GM23338 (cell line): ENCODE measurements around the gene KCTD1.

Source experiments
- EZH2 ChIP-seq: fragments of 200-600 bp; sonication (generic); IDR thresholded peaks from one replicate; pipeline ENCODE4 v1.8.0; 2017; ENCODE audit warnings: antibody characterized with exemption, mild to moderate bottlenecking, low read depth; ENCODE audit not compliant: unreplicated experiment
- POLR2AphosphoS5 ChIP-seq: IDR thresholded peaks from 2 replicates; pipeline ENCODE4 v1.6.1; 2016; ENCODE audit warnings: antibody characterized with exemption, low read depth
- TF ChIP-seq, protein P1 (sequence below), 2 experiments: fragments of 200-600 bp in 1 of 2; sonication (generic) in 1 of 2; conservative IDR thresholded peaks; 2 replicates each; pipeline versions ENCODE4 v1.5.1 to v1.6.1; 2016 to 2017; ENCODE audit warnings: antibody characterized with exemption in 2 of 2, low read depth in 2 of 2, mild to moderate bottlenecking in 2 of 2, moderate library complexity in 1 of 2
- TF ChIP-seq, protein P2 (sequence below): IDR thresholded peaks from 2 replicates; pipeline ENCODE4 v1.6.1; 2016; ENCODE audit warnings: antibody characterized with exemption

DNA sequence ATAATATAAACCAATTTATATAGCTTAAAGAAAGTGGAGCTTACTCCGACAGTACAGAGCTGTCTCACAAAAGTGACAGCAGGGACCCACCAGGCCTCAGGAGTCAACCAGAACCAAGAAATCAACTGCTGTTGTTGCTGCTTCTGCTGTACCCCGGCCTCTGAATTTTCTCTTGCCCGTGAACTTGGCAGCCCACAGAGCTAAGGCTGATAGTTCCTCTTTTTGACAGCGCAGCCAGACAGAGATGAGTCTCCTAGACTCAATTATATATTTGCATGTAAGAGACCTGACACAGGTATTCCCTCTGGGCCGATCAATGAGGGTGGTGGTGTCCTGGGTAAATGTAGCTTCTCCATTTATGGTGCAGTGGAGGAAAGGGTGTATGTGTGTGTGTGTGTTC is 109.4 kb downstream of the KCTD1 start:
- no peak for TF ChIP-seq POLR2AphosphoS5
- TF ChIP-seq, protein P1, sequence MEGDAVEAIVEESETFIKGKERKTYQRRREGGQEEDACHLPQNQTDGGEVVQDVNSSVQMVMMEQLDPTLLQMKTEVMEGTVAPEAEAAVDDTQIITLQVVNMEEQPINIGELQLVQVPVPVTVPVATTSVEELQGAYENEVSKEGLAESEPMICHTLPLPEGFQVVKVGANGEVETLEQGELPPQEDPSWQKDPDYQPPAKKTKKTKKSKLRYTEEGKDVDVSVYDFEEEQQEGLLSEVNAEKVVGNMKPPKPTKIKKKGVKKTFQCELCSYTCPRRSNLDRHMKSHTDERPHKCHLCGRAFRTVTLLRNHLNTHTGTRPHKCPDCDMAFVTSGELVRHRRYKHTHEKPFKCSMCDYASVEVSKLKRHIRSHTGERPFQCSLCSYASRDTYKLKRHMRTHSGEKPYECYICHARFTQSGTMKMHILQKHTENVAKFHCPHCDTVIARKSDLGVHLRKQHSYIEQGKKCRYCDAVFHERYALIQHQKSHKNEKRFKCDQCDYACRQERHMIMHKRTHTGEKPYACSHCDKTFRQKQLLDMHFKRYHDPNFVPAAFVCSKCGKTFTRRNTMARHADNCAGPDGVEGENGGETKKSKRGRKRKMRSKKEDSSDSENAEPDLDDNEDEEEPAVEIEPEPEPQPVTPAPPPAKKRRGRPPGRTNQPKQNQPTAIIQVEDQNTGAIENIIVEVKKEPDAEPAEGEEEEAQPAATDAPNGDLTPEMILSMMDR (conservative IDR thresholded peaks at IDR 0.05; ENCODE audit: low read depth in 2 of 2) = no peak
- TF ChIP-seq, protein P2, sequence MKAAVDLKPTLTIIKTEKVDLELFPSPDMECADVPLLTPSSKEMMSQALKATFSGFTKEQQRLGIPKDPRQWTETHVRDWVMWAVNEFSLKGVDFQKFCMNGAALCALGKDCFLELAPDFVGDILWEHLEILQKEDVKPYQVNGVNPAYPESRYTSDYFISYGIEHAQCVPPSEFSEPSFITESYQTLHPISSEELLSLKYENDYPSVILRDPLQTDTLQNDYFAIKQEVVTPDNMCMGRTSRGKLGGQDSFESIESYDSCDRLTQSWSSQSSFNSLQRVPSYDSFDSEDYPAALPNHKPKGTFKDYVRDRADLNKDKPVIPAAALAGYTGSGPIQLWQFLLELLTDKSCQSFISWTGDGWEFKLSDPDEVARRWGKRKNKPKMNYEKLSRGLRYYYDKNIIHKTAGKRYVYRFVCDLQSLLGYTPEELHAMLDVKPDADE = no peak
- TF ChIP-seq EZH2 = no peak
